Body of pancreas (tissue), 4 donors: ENCODE data around the gene UQCRC2. TPM values are rescaled to one million over a fixed set of nuclear protein-coding genes. Genes with fewer than 3 reads are reported as not detected.

Experiments used
- ATAC-seq: fragments of 150-250 bp; one replicate; pipeline ENCODE4 v1.9.1; 2016
- DNase-seq, 4 donors: peaks; one replicate each; pipeline ENCODE4 v3.0.0-alpha.2; 2019
- H3K27ac ChIP-seq, 4 donors: fragments of 200-600 bp; sonication (generic); 1 replicate in 3 of 4; 2 replicates in 1 of 4; pipeline versions ENCODE4 v1.5.1 to v1.6.1; 2016 to 2019; ENCODE audit warnings: mild to moderate bottlenecking in 1 of 4, mixed read lengths in 1 of 4, moderate library complexity in 1 of 4
- H3K27me3 ChIP-seq, 2 donors: fragments of 200-600 bp; sonication (generic); one replicate each; pipeline ENCODE4 v1.6.0; 2016; ENCODE audit warnings: mild to moderate bottlenecking in 1 of 2
- H3K36me3 ChIP-seq, 2 donors: fragments of 200-600 bp; sonication (generic); replicated peaks in 1 of 2; 2 replicates each; pipeline ENCODE4 v1.5.1; 2016; ENCODE audit warnings: low read depth in 2 of 2; ENCODE audit not compliant: insufficient read depth in 1 of 2
- H3K4me1 ChIP-seq: fragments of 200-600 bp; sonication (generic); one replicate; pipeline ENCODE4 v1.6.0; 2016
- H3K4me3 ChIP-seq, 2 donors: fragments of 200-600 bp; sonication (generic); 1 replicate in 1 of 2; 2 replicates in 1 of 2; pipeline ENCODE4 v1.5.1; 2016 to 2019
- H3K9me3 ChIP-seq, 3 donors: fragments of 200-600 bp; sonication (generic); 1 replicate in 2 of 3; 2 replicates in 1 of 3; pipeline ENCODE4 v1.5.1; 2016
- CTCF ChIP-seq, 7 experiments: fragments of 450-650 bp in 4 of 7; fragments of 200-600 bp in 3 of 7; sonication (generic) in 3 of 7; IDR thresholded peaks; one replicate each; pipeline ENCODE4 v1.5.1; 2016 to 2019; ENCODE audit warnings: antibody characterized with exemption in 7 of 7
- POLR2A ChIP-seq, 3 donors: fragments of 450-650 bp; IDR thresholded peaks; one replicate each; pipeline ENCODE4 v1.6.1; 2016; ENCODE audit warnings: antibody characterized with exemption in 3 of 3, mild to moderate bottlenecking in 2 of 3
- WGBS, 2 donors: methylation state at CpG; one replicate each; pipeline ENCODE4 v1.1.5; 2017; 5-methylcytosine and 5-hydroxymethylcytosine counted together
- intact Hi-C: fragments of 100-400 bp; cut with DNase I; formaldehyde crosslinking; loops from one replicate; pipeline ENCODE4 v1.15.1; 2023
- total RNA-seq, 2 donors: library from RNA; depleted of rRNA; stranded (reverse); fragments of >200 nt; gene quantifications; one replicate each; pipeline ENCODE4 v1.1.0, GENCODE V29; 2016

Gene UQCRC2
- total RNA-seq, 2 donors from 2014 or later: 63.3 to 128 TPM

- Histone ChIP-seq H3K27me3 (no peaks in the 10 kb centered on the region), H3K27ac (peak overlapping the region in 2 of 4 donors; percentile 22 to 26), H3K9me3 (no peaks in the 10 kb centered on the region), H3K36me3 (no peaks in the 10 kb centered on the region), H3K4me3 (no peak overlapping the region), H3K4me1 (peaks cover 16% of the 10 kb centered on the region)
- TF ChIP-seq CTCF (IDR thresholded peaks at IDR 0.05) (no peak), POLR2A (IDR thresholded peaks at IDR 0.05) (no peak)
- ATAC-seq: no peak
- peak in 2 of 4 donors; percentile 13 to 18 for DNase-seq
- intact Hi-C loops: no loop called here
- 33 to 45% methylated on average over 4 of the region's 4 CpGs for WGBS, 2 donors
Measured at GRCh38 chr16:22029632-22030031, 76.5 kb downstream of the UQCRC2 start.

GRCh38 chr16:22030087-22030812 is 77.1 kb downstream of the UQCRC2 start:
- intact Hi-C loops: no loop called here
- ATAC-seq (no peak), DNase-seq (no peak)
- Histone ChIP-seq H3K4me1 (peaks cover 16% of the 10 kb centered on the region), H3K4me3 (no peak overlapping the region), H3K36me3 (no peaks in the 10 kb centered on the region), H3K27me3 (no peaks in the 10 kb centered on the region), H3K9me3 (no peaks in the 10 kb centered on the region), H3K27ac (peak overlapping the region in 2 of 4 donors; percentile 22 to 26)
- no peak for TF ChIP-seq CTCF (IDR thresholded peaks at IDR 0.05)
- TF ChIP-seq POLR2A (IDR thresholded peaks at IDR 0.05): no peak
- WGBS, 2 donors: 47 to 55% methylated on average over 6 of the region's 6 CpGs

GRCh38 chr16:22031483-22032083 is 78.4 kb downstream of the UQCRC2 start:
- Histone ChIP-seq H3K9me3 (no peaks in the 10 kb centered on the region), H3K4me1 (peaks cover 12% of the 10 kb centered on the region), H3K36me3 (no peaks in the 10 kb centered on the region), H3K27ac (no peak overlapping the region), H3K4me3 (no peak overlapping the region), H3K27me3 (no peaks in the 10 kb centered on the region)
- ATAC-seq: no peak
- TF ChIP-seq POLR2A (IDR thresholded peaks at IDR 0.05) (no peak), CTCF (IDR thresholded peaks at IDR 0.05) (no peak)
- 87 to 95% methylated on average over 2 of the region's 2 CpGs for WGBS, 2 donors
- no peak for DNase-seq
- intact Hi-C loops: no loop called here

Other genes starting within 250 kb of the UQCRC2 start
- gene NPIPB4, start 95.6 kb upstream of the UQCRC2 start, total RNA-seq: 10 to 100 TPM; 22.1 to 25.7 TPM
- gene PDZD9, start 47.8 kb downstream of the UQCRC2 start, total RNA-seq: not detected
- 10 to 100 TPM in 1 of 2 donors, 1 to 10 TPM in 1; 3.6 to 13.2 TPM for gene MOSMO, start 54.8 kb downstream of the UQCRC2 start, total RNA-seq
- under 1 TPM; 0.33 to 0.52 TPM for gene VWA3A, start 139.2 kb downstream of the UQCRC2 start, total RNA-seq
- gene SDR42E2, start 209.1 kb downstream of the UQCRC2 start, total RNA-seq: under 1 TPM in 1 of 2 donors, not detected in 1; 0.66 TPM